ENCODE measurements around the gene FLNC.

Gene FLNC

DNA sequence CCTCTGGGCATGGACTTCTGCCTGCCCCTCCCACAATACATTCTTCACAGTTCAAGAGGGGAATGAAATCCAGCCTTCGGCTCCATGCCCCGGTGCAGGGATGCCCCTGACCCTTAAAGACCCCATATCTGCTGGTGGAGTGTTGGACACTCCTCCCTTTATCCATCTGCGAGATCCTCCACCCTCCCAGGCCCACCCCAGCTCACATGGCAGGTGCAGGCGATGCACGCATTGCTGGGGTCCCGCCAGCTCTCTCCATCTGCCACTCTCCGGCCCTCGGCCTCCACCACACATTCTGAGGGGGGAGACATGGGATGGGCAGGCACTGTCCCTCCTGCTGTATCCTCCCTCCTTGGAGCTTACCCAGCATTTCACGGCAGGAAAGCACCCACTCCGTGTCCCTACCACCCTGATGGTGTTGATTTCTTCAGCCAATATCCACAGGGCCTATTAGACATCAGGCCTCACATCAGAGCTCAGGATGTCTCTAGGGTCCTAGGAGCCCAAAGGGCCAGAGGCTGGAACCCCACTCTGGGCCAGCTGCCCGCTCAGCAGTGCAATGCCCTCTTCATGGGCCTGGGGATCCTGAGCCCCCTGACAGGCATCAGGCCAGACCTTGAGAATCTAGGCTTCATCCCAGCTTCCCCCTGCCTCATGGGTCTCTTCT, 50.7 kb downstream of the FLNC start:
- H3K27ac ChIP-seq = no peak overlapping the region
- TF ChIP-seq, protein P1, sequence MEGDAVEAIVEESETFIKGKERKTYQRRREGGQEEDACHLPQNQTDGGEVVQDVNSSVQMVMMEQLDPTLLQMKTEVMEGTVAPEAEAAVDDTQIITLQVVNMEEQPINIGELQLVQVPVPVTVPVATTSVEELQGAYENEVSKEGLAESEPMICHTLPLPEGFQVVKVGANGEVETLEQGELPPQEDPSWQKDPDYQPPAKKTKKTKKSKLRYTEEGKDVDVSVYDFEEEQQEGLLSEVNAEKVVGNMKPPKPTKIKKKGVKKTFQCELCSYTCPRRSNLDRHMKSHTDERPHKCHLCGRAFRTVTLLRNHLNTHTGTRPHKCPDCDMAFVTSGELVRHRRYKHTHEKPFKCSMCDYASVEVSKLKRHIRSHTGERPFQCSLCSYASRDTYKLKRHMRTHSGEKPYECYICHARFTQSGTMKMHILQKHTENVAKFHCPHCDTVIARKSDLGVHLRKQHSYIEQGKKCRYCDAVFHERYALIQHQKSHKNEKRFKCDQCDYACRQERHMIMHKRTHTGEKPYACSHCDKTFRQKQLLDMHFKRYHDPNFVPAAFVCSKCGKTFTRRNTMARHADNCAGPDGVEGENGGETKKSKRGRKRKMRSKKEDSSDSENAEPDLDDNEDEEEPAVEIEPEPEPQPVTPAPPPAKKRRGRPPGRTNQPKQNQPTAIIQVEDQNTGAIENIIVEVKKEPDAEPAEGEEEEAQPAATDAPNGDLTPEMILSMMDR (conservative IDR thresholded peaks at IDR 0.05) = no peak

- no peak overlapping the region for H3K27ac ChIP-seq
- TF ChIP-seq, protein P1 (conservative IDR thresholded peaks at IDR 0.05) = no peak
Measured at GRCh38 chr7:128881458-128882125, 51.4 kb downstream of the FLNC start.

DNA sequence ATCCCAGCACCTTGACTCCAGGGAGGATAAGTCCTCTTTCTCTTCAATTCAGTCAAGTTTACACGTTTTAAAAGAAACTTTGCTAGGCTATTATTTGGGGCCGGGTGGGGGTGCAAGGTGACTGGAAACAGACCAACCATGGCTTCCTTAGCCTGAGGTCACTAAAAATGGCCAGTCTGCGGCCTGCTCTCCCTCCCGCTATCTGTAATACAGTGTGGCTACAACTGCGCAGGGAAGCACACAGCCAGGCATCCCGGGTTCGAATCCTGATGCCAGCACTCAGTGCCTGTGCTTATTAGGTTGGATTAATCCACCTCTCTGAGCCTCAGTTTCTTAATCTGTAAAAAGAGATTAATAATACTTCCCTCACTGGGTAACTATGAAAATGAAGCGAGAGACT, 51.9 kb downstream of the FLNC start:
- H3K27ac ChIP-seq = no peak overlapping the region
- TF ChIP-seq, protein P1 (conservative IDR thresholded peaks at IDR 0.05) = no peak

DNA sequence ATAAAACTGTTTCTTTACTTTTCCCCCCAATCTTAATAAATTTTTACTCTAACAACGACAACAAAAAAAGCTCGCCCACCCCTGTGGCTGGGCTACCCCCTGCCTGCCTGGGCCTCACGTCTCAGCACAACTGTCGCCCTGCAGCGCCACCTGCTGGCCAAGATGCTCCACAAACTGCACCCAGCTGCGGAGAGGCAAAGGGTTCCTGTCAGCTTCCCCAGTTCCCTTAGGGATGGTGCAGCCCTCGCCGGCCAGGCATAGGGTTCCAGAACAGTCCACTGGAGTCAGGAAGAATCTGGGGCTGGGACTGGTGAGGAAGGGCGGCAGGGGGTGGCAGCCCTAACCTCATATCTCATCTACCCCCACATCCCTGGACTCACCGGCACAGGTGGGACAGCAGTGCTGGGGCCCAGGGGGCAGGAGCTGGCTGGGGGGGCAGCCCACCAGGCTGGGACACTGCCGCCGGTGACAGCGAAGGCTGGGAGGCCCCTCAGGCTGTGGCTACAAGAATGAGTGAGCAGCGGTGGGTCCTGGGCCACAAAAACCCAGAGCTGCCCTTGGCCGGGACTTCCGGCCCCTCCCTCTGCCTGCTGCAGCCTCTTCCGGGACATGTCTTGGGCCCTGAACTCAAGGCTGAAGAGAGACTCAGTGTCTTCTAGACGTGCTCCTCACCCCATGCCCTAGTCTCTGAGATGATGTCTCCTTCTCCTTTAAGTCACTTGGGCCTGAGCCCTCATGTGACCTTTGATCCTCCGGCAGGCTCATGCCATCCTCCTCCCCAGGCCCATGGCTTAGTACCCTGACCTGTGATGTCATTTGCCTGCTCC, 53.6 kb downstream of the FLNC start:
- TF ChIP-seq, protein P1 (conservative IDR thresholded peaks at IDR 0.05) = peak; percentile 98
- no peak overlapping the region for H3K27ac ChIP-seq

GRCh38 chr7:128884561-128885369, 54.6 kb downstream of the FLNC start:
- no peak overlapping the region for H3K27ac ChIP-seq
- TF ChIP-seq, protein P1 (conservative IDR thresholded peaks at IDR 0.05) = no peak

DNA sequence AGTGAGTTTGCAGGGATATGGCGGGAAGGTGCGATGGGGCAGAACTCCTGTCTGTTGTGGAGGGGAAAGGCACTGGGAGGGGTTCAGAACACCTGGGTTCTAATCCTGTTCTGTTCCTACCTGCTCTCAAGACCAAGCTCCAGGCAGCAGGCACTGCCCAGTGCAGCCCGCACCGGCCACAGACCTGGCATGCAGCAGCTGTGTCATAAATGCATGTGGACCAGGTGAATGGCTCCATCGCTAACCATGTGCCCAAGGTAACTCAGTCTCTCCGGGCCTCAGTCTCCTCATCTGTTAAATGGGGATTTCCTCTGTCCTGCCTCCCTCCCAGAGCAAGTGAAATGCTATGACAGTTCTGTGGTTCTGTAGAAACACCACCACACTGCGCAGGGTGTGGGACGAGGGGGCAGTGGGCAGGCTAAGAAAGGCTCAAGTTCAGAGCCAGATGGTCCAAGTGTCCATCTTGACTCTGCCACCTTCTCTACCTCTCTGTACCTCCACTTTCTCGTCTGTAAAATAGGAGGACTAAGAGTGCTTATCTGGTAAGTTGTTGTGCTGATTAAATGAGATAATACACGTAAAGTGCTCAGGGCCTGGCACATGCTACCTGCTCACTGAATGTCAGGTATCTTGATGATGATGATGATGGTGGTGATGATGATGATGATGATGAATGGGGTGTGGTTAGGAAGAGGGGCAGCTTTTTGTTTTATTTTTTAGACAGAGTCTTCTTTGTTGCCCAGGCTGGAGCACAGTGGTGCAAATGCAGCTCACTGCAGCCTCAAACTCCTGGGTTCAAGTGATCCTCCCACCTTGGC, 55.4 kb downstream of the FLNC start:
- H3K27ac ChIP-seq = no peak overlapping the region
- TF ChIP-seq, protein P1 (conservative IDR thresholded peaks at IDR 0.05) = no peak

Measured in VCaP (cell line).